GM21526 (cell line): ENCODE results near the gene ILK.

Experiments used
- ATAC-seq: cut with Tn5 transposase; IDR thresholded peaks from one replicate; pipeline ENCODE4 v1.9.1; 2021; ENCODE audit warnings: moderate library complexity; ENCODE audit not compliant: unreplicated experiment, low FRiP score

ILK gene

GRCh38 chr11:6604790-6605189 is 1.2 kb downstream of the ILK start:
- ATAC-seq = no peak

- ATAC-seq = peak; percentile 32
These were observed 3.1 kb downstream of the ILK start for GRCh38 chr11:6606471-6607189.

GRCh38 chr11:6607190-6607795 is 3.7 kb downstream of the ILK start:
- ATAC-seq = no peak

- ATAC-seq = no peak
These were observed 4.4 kb downstream of the ILK start for GRCh38 chr11:6608011-6608410.

GRCh38 chr11:6608726-6609501 is 5.3 kb downstream of the ILK start:
- no peak for ATAC-seq

GRCh38 chr11:6609502-6610015 is 6.0 kb downstream of the ILK start:
- ATAC-seq = no peak

- no peak for ATAC-seq
These were observed 7.0 kb downstream of the ILK start for GRCh38 chr11:6610591-6610990.

GRCh38 chr11:6611092-6611962 is 7.8 kb downstream of the ILK start:
- ATAC-seq = no peak

- peak; percentile 17 for ATAC-seq
These were observed 8.3 kb downstream of the ILK start for GRCh38 chr11:6611963-6612212.

GRCh38 chr11:6612213-6613041 is 8.9 kb downstream of the ILK start, which contains the start of gene TAF10:
TAF10 (minus strand) TSS chr11:6612216; CDS start chr11:6612189, 27 bp downstream.
- peak; percentile 79 for ATAC-seq

- ATAC-seq = no peak
These were observed 9.9 kb downstream of the ILK start for GRCh38 chr11:6613496-6613895.

GRCh38 chr11:6614446-6614845 is 10.9 kb downstream of the ILK start:
- no peak for ATAC-seq

GRCh38 chr11:6615046-6615445 is 11.5 kb downstream of the ILK start:
- no peak for ATAC-seq

- no peak for ATAC-seq
These were observed 12.5 kb downstream of the ILK start for GRCh38 chr11:6615882-6616585.

- no peak for ATAC-seq
These were observed 13.1 kb downstream of the ILK start for GRCh38 chr11:6616596-6617250.

- ATAC-seq = no peak
These were observed 13.8 kb downstream of the ILK start for GRCh38 chr11:6617315-6617781.

GRCh38 chr11:6618117-6619003 is 14.8 kb downstream of the ILK start:
- no peak for ATAC-seq
